ENCODE results near the gene HOXB8.

DNA sequence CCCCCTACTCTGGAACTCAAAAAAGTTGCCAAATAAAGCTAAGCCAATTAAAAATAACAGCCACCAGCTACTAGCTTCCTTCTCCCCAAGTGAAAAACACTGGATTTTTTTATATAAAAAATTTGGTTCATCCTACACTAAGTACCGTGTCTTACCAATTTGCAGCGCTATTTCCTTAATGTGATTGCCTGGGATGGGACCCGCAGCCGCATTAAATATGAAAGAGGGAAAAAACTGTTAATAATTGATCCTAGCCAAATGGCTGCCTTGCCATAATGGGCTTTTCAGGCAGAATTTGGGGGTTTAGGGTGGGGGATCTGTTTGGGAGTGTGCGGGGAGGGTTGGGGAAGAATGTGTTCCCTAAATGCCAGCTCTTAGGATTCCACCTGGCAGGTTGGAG is 9.0 kb upstream of the HOXB8 start:
- TF ChIP-seq, protein P1, sequence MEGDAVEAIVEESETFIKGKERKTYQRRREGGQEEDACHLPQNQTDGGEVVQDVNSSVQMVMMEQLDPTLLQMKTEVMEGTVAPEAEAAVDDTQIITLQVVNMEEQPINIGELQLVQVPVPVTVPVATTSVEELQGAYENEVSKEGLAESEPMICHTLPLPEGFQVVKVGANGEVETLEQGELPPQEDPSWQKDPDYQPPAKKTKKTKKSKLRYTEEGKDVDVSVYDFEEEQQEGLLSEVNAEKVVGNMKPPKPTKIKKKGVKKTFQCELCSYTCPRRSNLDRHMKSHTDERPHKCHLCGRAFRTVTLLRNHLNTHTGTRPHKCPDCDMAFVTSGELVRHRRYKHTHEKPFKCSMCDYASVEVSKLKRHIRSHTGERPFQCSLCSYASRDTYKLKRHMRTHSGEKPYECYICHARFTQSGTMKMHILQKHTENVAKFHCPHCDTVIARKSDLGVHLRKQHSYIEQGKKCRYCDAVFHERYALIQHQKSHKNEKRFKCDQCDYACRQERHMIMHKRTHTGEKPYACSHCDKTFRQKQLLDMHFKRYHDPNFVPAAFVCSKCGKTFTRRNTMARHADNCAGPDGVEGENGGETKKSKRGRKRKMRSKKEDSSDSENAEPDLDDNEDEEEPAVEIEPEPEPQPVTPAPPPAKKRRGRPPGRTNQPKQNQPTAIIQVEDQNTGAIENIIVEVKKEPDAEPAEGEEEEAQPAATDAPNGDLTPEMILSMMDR (conservative IDR thresholded peaks at IDR 0.05 in 1 of 2, IDR thresholded peaks at IDR 0.05 in 1 of 2; ENCODE audit: low read depth in 1 of 2, low read length in 2 of 2) = no peak
- TF ChIP-seq EZH2 (IDR thresholded peaks at IDR 0.05; ENCODE audit: low read length, missing control alignments) = no peak

Measured in fibroblast of lung (primary cell).